Uterus (tissue), 4 donors: ENCODE data around the gene TNIP1. TPM values are rescaled to one million over a fixed set of nuclear protein-coding genes. Genes with fewer than 3 reads are reported as not detected.

Source experiments
- DNase-seq, 2 donors: peaks; one replicate each; pipeline ENCODE4 v3.0.0-alpha.2; 2019 to 2020
- H3K27ac ChIP-seq, 2 donors: fragments of 200-600 bp; sonication (generic); 1 replicate in 1 of 2; 2 replicates in 1 of 2; pipeline ENCODE4 v1.5.1; 2016 to 2018
- H3K27me3 ChIP-seq, 2 donors: fragments of 200-600 bp; sonication (generic); one replicate each; pipeline ENCODE4 v1.5.1; 2018 to 2019; ENCODE audit warnings: control low read depth in 1 of 2
- H3K36me3 ChIP-seq, 2 donors: fragments of 200-600 bp; sonication (generic); one replicate each; pipeline ENCODE4 v1.5.1; 2019; ENCODE audit warnings: control low read depth in 1 of 2
- H3K4me1 ChIP-seq, 2 donors: fragments of 200-600 bp; sonication (generic); one replicate each; pipeline ENCODE4 v1.5.1; 2018 to 2019; ENCODE audit warnings: control low read depth in 1 of 2
- H3K4me3 ChIP-seq, 2 donors: fragments of 200-600 bp; sonication (generic); 1 replicate in 1 of 2; 2 replicates in 1 of 2; pipeline ENCODE4 v1.5.1; 2018 to 2019; ENCODE audit warnings: mild to moderate bottlenecking in 1 of 2
- H3K9me3 ChIP-seq, 2 donors: fragments of 200-600 bp; sonication (generic); one replicate each; pipeline ENCODE4 v1.5.1; 2019; ENCODE audit warnings: control low read depth in 1 of 2
- CTCF ChIP-seq, 4 experiments: fragments of 200-600 bp in 2 of 4; fragments of 450-650 bp in 2 of 4; sonication (generic) in 2 of 4; IDR thresholded peaks; one replicate each; pipeline ENCODE4 v1.5.1; 2016 to 2019; ENCODE audit warnings: antibody characterized with exemption in 4 of 4, mild to moderate bottlenecking in 2 of 4, moderate library complexity in 1 of 4
- POLR2A ChIP-seq, 2 donors: fragments of 450-650 bp; IDR thresholded peaks; one replicate each; pipeline ENCODE4 v1.6.1; 2016; ENCODE audit warnings: antibody characterized with exemption in 2 of 2, mild to moderate bottlenecking in 1 of 2, moderate library complexity in 1 of 2
- intact Hi-C: fragments of 100-400 bp; cut with DNase I; formaldehyde crosslinking; loops from one replicate; pipeline ENCODE4 v1.15.1; 2023; ENCODE audit warnings: low total_unique reads
- total RNA-seq, 4 donors: library from RNA; depleted of rRNA in 3 of 4; stranded (reverse); fragments of >200 nt in 3 of 4; gene quantifications; one replicate each; pipeline versions ENCODE4 v1.1.0 to v1.2.4, GENCODE V29; 2014 to 2023
- donor health status: DM: yes; HTN: yes; CAD: no.

TNIP1 gene
- total RNA-seq, 4 donors from 2014 or later = 35.6 to 70.8 (median 50.7) TPM

DNA sequence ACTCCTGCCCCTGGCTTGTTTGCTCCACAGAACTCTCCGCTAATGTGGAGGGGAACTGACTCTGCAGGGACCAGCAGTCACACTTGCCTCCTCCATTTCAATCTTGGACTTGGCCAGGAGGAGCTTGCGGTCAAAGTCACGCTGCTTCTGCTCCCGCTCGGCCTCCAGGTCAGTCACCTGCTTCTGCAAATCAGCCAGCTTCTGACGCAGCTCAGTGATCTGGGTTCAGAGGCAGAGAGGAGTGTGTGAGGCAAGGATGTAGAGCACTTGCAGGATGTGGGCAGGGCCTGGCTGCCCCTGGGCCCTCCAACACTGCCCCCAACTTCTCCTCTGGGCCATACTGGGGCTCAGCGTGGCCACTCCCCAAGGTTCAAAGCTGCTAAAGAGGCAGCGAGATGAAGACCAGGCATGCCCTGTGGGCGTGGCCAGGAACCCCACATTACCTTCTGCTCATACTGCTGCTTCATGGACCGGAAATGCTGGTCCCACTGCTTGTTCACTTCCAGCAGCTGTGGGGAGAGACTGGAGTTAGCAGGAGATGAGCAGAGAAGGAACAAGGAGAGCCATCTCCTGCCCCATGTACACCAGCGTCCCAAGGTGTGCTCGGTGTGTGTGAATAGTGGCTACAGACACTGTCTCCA is 38.3 kb downstream of the TNIP1 start:
- Histone ChIP-seq H3K4me1 (peaks cover 0 to 5% of the 10 kb centered on the region in 2 donors), H3K36me3 (peaks cover 0 to 2% of the 10 kb centered on the region in 2 donors)

GRCh38 chr5:151041577-151042268 is 39.1 kb downstream of the TNIP1 start:
- Histone ChIP-seq H3K27me3 (no peaks in the 10 kb centered on the region), H3K36me3 (peaks cover 0 to 2% of the 10 kb centered on the region in 2 donors), H3K27ac (no peak overlapping the region), H3K9me3 (no peaks in the 10 kb centered on the region), H3K4me3 (no peak overlapping the region), H3K4me1 (peaks cover 0 to 6% of the 10 kb centered on the region in 2 donors)
- DNase-seq = no peak
- TF ChIP-seq POLR2A (IDR thresholded peaks at IDR 0.05) = no peak
- no peak for TF ChIP-seq CTCF (IDR thresholded peaks at IDR 0.05)
- intact Hi-C loops = no loop called here

More for the DNA sequence above, 38.3 kb downstream of the TNIP1 start:
- intact Hi-C loops = no loop called here
- TF ChIP-seq CTCF (IDR thresholded peaks at IDR 0.05) (no peak), POLR2A (IDR thresholded peaks at IDR 0.05) (no peak)
- DNase-seq = no peak
- Histone ChIP-seq H3K27me3 (no peaks in the 10 kb centered on the region), H3K4me3 (no peak overlapping the region), H3K27ac (no peak overlapping the region), H3K9me3 (no peaks in the 10 kb centered on the region)

DNA sequence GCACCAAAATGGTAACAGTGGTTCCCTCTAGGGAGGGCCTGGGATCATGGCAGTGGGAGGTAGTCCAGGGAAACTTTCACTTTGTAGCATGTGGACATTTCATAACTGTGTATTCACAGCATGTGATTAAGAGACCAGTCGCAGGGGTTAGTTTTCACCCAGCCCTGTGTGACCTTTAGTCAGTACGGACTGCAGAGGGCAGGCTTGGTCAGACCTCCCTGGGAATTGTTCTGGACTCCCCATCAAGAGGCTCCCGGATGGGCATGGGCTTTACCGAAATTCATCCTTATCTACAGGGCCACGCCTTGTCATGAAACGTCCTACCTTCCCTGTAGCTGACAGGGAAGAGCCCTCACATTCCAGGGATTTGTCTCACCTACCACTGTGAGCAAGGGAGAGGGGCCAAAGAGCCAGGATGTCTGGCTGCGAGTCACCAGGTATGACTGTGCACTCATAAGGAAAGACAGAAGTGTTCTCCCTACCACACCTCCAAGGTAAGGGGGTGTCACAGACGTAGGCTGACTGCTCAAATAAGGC is 40.6 kb downstream of the TNIP1 start:
- TF ChIP-seq CTCF (IDR thresholded peaks at IDR 0.05) = no peak
- no peak for TF ChIP-seq POLR2A (IDR thresholded peaks at IDR 0.05)
- peaks cover 0 to 2% of the 10 kb centered on the region in 2 donors for H3K36me3 ChIP-seq
- H3K27ac ChIP-seq = peak overlapping the region; percentile 67 to 86
- no peak overlapping the region for H3K4me3 ChIP-seq
- no peak for DNase-seq
- H3K27me3 ChIP-seq = no peaks in the 10 kb centered on the region
- H3K9me3 ChIP-seq = no peaks in the 10 kb centered on the region
- intact Hi-C loops = no loop called here
- peaks cover 0 to 6% of the 10 kb centered on the region in 2 donors for H3K4me1 ChIP-seq

GRCh38 chr5:151039665-151040064 is 41.2 kb downstream of the TNIP1 start:
- H3K4me3 ChIP-seq = no peak overlapping the region
- H3K27ac ChIP-seq = peak overlapping the region; percentile 67 to 86
- H3K36me3 ChIP-seq = peaks cover 0 to 2% of the 10 kb centered on the region in 2 donors
- H3K4me1 ChIP-seq = peaks cover 0 to 6% of the 10 kb centered on the region in 2 donors
- no peaks in the 10 kb centered on the region for H3K27me3 ChIP-seq
- intact Hi-C loops = no loop called here
- TF ChIP-seq POLR2A (IDR thresholded peaks at IDR 0.05) (no peak), CTCF (IDR thresholded peaks at IDR 0.05) (no peak)
- H3K9me3 ChIP-seq = no peaks in the 10 kb centered on the region
- DNase-seq = no peak

GRCh38 chr5:151038801-151039238 is 42.0 kb downstream of the TNIP1 start:
- intact Hi-C loops = no loop called here
- Histone ChIP-seq H3K27me3 (no peaks in the 10 kb centered on the region), H3K4me3 (no peak overlapping the region), H3K4me1 (peaks cover 0 to 6% of the 10 kb centered on the region in 2 donors), H3K9me3 (no peaks in the 10 kb centered on the region), H3K36me3 (peaks cover 0 to 2% of the 10 kb centered on the region in 2 donors), H3K27ac (peak overlapping the region; percentile 67 to 86)
- TF ChIP-seq CTCF (IDR thresholded peaks at IDR 0.05) = no peak
- no peak for TF ChIP-seq POLR2A (IDR thresholded peaks at IDR 0.05)
- DNase-seq = no peak
